ENCODE results near the gene PPL. TPM values are rescaled to one million over a fixed set of nuclear protein-coding genes. Genes with fewer than 3 reads are reported as not detected.

PPL gene
- total RNA-seq, 4 donors from 2014 or later: 31.3 to 97.6 (median 59.5) TPM

- DNase-seq (ENCODE audit: low spot score) (no peak), ATAC-seq (ENCODE audit: low FRiP score) (no peak)
- TF ChIP-seq CTCF (IDR thresholded peaks at IDR 0.05): no peak
Observed at GRCh38 chr16:4883501-4883900, 53.4 kb downstream of the PPL start.

DNA sequence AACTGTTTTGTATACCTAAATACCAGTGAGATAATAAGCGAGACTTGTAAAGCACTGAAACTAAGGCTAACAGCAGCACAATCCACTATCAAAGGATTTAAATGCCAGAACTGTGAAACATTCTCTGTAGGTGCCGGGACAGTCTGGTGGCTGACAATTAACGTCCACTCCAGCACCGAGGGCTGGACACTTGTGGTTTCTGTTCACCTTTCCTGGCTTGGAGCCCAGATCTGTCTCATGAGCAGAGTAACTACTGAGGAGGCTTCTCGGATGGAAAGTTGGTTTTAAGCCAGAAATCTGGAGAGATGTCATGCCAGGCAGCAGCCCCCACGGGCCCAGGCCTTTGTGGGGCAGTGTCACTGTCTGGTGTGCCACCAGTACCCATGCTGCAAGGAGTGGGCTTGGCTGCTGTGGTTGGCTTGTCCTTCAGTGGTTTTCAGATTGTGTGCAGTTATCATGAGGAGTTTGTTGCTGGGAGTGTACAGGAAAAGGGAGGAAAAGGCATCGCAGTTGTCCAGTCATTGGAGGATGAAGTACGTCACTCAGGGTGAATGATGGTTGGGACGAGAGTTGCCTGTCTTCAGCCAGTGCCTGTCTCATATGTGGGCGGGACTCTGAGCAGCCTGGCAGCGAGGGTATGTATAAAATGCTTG, 54.2 kb downstream of the PPL start:
- ATAC-seq (ENCODE audit: low FRiP score): no peak
- DNase-seq (ENCODE audit: low spot score): no peak
- TF ChIP-seq CTCF (IDR thresholded peaks at IDR 0.05): no peak

DNA sequence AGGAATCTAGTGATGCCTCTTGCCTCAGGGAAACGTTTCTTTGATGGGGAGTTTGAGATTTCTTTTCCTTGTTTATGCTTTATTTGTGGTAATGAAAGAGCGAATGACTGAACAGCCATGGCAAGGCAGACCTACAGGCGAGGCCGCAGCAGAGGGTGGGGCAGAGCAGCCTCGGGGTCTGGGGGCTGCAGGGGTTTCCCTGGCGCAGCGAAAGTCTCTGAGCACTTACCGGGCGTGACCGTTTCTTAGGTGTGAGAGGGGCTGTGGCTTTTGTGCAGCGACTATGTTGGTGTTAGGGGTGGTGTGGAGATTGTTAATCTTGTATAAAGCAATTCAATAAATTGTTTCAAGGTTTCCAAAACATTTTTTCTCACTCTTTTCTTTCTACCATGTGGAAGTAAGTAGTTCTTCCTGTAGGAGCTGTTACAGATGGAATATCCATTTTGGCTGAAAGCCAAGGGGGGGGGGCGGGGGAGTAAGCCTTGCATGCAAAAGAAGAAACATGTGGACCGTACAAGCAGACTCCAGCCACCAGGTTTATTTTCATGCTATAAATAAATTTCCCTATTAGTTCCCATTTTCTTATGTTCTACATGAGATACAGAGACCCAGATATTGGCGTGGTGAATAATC, 54.8 kb downstream of the PPL start:
- no peak for DNase-seq (ENCODE audit: low spot score)
- no peak for TF ChIP-seq CTCF (IDR thresholded peaks at IDR 0.05)
- no peak for ATAC-seq (ENCODE audit: low FRiP score)

DNA sequence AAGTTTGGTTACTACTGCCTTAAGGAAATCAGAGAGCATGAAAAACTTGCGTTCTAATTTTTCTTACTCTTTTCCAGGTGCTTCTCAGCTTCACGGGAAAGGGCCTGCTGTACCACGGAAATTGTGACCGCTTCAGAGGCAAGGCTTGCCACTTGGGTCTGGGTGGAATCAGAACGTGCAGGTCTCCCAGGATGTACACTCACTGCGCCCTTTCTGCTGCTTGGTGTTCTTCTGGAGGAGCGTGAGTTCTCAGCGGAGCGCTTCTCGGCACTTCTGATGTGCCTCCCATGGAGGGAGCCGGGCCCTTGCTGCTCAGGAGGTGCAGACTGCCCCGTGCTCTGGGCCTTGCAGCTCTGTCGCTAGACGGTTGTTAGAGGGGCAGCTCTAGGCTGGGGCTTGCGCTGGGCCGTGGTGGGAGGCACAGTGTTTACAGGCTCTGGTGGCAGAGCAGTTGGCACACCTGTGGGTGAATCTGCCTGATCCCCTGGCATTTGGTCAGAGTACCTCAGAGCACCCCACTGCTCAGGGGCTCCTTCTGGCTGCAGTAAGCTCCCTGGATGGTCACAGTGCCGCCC, 56.9 kb downstream of the PPL start:
- DNase-seq (ENCODE audit: low spot score): no peak
- TF ChIP-seq CTCF (IDR thresholded peaks at IDR 0.05): no peak
- no peak for ATAC-seq (ENCODE audit: low FRiP score)

DNA sequence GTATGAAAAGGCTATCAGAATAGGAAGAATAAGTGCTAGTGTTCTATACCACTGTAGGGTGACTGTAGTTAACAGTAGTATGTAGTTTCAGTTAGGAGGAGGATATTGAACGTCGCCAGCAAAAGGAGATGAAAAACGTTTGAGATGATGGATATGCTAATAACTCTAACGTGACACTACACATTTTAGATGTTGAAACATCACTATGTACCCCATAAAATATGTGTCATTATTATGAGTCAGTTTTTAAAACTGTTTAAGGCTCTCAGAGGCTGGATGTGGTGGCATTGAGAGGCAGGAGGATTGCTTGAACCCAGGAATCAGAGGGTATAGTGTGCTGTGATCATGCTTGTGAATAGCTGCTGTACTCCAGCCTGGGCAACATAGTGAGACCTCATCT, 57.9 kb downstream of the PPL start:
- DNase-seq (ENCODE audit: low spot score) (no peak), ATAC-seq (ENCODE audit: low FRiP score) (no peak)
- TF ChIP-seq CTCF (IDR thresholded peaks at IDR 0.05): no peak

- TF ChIP-seq CTCF (IDR thresholded peaks at IDR 0.05): no peak
- ATAC-seq (ENCODE audit: low FRiP score): no peak
- DNase-seq (ENCODE audit: low spot score): no peak
Observed at GRCh38 chr16:4877380-4877685, 59.6 kb downstream of the PPL start.
